T-helper 2 cell treated with Interferon-gamma antibody and Interleukin-4, amounts not matched to agents 100 ng/mL and 5 ng/mL, for 36 hours (primary cell): Measurements from ENCODE around the gene VCAN. TPM values are rescaled to one million over a fixed set of nuclear protein-coding genes. Genes with fewer than 3 reads are reported as not detected.

Experiments
- intact Hi-C: fragments of 100-400 bp; cut with micrococcal nuclease; formaldehyde crosslinking; loops from one replicate; pipeline ENCODE4 v1.15.1; 2023
- total RNA-seq: library from RNA; stranded (reverse); gene quantifications from 2 replicates; pipeline ENCODE4 v1.2.3, GENCODE V29; 2022

Gene VCAN
- total RNA-seq, 1 donor from 2014 or later: not detected

DNA sequence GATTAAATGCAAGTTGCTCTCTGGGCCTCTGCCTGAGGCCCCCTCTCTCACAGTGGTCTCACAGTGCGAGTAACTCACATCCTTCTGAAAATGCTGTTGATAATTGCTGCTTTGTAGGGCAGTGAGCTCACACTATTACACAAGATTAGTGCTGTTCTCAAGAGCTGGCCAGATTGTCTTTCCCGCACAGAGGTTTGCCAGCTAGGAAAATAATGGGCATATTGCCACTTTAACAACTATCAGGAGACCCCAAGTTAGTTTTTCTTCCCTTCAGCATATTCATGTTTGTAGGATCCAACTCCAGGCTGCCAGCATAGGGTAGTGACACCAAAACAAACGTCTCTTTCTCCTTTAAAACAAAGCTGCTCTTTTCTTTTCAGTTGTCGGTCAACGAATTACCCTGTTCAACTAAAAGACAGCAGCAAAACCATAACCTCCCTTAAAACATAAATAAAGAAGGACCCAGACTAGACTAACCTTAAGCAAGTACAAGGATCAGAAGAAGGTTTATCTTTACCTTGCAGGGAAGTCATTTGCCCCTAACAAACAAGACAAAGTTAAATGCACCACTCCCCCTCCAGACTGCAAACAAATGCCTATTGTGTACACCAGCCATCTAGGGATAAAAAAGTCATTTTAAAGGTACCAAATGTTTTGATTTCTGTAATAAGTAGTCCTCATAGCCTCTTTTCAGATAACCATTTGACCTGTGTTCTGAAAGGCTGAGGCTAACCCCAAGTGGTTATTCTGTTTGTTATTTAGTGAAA, 91.4 kb downstream of the VCAN start:
- intact Hi-C loops: loop anchor here (5.0 kb wide), 1 partner anchor 921 kb away; no protein-coding TSS in a partner anchor

DNA sequence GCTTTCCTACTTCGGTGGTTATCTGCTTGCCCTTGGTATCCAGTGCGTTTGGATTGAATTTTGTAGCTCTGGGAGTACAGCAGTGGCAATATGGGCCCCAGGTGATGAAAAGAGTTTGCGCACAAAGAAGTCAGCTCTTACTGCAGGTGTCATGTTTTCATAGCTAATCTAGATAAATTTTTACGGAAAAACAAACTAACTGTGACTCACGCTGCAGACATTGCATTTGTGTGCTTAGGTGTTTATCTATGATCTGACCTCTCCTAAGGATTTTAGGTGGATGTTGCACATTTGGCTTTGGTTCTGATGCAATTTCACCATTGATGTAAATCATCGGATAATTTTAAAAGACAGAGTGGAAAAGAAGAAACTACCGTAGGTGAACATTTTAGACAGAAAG, 92.1 kb downstream of the VCAN start:
- intact Hi-C loops: loop anchor here (1.0 to 5.0 kb wide), 3 partner anchors 921 to 1250 kb away; no protein-coding TSS in a partner anchor

DNA sequence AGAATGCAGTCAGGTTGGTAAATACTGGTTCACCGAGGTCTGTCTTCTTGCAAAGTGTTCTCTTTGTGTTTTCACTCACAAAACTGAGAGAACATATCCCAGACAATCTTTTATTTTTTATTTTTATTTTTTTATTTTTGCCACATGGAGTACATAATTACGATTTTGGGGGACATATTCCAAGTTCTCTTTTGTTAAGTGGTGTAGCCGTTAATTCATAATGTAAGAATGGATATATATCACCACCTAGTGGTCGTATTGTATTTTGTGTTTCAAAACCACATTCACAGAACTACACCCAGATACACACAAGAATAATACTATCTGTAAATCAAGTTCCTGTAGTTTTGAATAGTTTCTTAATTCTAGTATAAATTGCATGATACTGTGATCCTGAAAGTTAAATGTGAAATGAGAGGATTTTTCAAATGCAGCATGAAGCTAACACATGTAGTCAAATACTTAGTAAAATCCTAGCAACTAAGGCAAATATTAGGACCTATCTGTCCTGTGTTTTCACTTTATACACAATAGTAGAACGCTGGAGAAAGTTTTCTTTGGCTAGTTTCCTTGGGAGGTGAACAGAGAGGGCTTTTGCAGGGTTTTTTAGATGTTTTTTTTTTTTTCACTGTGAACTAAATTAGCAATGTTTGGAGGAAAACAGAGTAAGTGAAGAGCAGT, 92.7 kb downstream of the VCAN start:
- intact Hi-C loops: loop anchor here (1.0 to 5.0 kb wide), 3 partner anchors 922 to 1251 kb away; no protein-coding TSS in a partner anchor

DNA sequence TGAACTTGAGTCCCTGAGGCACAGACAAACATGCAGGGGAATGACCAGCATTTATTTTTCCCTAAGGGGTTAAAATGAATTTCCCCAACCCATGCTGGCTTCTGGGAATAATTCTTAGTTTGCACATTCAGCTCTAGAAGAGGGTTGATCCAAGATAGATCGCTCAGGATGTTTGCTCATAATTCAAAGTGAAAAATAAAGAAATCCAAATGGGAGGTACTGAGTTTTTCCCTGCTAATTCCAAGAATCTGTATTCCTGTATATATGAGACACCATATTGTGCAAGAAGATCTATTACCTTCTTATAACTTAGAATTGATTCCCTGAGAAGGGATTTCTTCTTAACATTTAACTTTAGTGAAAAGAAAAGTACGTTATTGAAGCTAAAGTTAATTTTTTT, 96.2 kb downstream of the VCAN start:
- intact Hi-C loops: no loop called here

DNA sequence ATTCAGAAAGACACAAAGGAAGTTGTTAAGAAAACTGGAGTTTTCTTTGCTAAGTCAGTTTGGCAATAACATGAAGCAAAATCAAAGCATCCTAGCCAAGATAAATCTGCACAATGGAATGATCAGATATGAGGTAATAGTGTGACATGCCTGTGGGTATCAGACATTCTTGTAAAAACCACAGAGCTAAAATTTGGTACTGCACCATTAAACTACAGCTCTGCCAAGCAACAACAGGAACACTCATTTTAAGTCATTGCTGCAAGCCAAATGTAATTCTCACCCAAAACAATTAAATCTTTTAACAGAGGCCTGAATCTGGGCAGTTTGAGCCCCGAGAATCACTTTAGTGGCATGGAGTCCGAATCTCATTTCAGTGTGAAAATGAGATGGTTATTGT, 96.6 kb downstream of the VCAN start:
- intact Hi-C loops: no loop called here

DNA sequence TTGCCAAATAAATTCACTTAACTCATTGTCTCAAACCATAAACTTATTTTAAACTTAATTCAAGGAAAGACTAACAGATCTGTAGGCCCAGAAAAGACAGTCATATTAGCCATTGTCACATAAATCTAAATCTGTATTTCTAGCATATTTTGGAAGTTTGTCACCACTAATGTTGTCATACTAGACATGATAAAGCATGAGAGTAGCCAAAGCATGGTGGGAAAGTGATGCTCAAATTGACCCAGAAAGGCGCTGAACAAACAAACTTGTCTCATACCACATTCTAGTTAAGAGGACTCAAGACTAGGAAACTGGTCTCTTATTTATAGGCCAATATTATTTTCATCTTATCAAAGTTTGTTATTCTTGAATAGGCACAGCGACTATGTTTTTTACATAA, 99.4 kb downstream of the VCAN start:
- intact Hi-C loops: no loop called here

DNA sequence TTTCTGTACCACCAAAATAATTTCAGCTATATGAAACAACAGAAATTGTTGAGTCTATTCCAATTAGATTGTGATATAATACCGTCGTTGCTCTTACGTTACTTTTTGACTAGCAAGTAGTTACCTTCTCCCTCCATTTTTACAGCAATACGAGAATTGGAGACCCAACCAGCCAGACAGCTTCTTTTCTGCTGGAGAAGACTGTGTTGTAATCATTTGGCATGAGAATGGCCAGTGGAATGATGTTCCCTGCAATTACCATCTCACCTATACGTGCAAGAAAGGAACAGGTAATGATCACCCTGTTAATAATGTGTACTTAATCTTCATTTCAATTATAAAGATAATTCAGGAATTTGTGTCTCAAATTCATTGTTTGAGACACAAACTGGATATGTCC, 100.7 kb downstream of the VCAN start:
- intact Hi-C loops: no loop called here

DNA sequence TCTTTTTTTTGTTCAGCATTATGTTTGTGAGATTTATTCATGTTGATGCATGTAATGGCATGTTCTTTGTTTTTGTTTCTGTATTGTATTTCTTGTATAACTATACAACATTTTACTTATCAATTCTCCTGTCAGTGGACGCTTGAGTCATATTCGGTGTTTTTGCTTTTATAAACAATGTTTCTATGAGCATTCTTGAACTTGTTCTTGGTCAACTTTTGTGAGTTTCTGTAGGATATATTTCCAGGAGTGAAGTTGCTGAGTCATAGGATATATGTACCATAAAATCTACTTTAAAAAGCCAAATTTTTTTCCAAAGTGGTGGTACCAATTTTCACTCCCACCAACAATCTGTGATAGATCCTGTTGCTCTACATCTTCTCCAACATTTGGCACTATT, 104.8 kb downstream of the VCAN start:
- intact Hi-C loops: no loop called here

DNA sequence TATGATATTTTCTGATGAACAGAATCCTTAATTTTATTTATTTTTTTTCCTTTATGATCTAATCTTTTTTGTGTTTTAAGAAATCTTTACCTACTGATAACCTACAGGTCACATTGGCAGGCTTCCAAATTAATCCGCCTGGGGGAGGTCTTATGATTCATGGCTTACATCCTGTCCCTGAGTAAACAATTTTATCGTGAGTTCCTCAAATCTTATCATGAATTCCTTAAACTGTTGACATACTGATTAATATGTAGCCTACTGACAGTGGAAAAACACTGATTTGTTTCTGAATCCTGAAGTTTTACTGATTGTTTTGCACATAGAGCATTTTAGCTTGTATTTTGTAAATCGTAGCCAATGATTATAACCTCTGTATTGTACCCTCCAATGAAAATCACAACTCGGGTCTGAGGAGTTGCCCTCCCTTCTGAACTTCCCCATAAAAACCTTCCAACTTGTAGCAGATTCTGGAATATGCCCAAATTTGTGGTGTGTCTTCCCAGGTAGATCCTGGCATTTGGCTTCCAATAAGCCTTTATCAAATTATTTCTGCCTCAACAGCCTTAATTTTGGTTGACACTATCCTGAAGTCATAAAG, 105.6 kb downstream of the VCAN start:
- intact Hi-C loops: no loop called here

DNA sequence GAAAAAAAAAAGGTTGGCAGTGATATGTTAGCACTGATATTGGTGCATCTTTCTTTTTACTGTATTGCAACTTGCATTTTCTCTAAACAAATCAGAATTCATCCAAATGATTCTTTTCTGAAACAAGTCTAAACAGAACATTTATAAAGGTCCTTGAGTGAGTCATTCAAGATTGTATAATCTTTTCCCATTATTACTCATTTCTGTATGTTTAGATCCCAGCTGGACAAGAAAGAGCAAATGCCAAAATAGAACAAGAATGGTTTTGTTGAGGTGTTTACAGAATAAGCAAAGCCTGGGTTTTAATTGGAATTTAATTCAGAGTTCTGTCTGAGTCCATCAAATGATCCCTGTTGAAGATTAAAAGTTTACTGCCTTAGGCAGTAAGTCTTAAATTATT, 112.3 kb downstream of the VCAN start:
- intact Hi-C loops: no loop called here

DNA sequence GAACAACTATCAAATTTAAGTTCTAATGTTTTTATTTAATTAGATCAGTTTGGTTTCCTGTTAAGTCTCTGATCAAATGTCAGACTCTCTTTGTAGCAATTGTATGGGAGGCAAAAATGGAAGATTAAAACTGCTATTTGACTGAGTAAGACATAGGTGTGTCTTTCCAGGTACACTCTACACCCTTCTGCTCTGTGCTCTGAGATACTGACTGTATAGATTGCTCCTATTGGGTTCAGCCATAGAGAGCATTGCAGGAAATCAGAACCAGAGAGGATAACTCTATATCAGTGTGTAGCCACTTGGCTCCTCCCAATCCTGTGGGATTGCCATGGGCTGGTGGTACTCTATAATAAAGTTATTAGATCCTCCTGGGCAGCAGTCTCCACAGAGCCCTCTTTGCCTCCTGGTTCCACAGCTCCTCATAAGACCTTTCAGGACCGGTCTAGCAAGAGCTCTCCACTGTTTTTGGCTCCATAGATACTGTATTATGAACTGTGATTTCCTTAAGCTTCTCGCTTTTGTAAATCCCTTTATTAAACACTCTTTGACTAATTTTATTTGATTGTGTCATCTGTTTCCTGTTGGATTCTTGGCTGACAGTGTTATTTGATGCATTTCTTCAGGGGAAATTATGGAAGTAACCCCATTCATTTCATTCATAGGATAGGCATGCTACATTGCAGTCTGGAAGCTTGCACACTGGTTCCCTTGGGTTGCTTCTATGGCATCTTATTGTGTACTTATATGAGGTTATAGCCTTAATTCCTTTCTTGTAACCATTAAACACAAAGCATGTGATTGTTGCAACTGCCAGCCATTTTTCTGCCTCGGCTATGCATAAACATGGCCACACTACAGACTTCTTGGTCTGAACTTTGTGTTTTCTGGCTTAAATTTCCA, 115.6 kb downstream of the VCAN start:
- intact Hi-C loops: no loop called here

DNA sequence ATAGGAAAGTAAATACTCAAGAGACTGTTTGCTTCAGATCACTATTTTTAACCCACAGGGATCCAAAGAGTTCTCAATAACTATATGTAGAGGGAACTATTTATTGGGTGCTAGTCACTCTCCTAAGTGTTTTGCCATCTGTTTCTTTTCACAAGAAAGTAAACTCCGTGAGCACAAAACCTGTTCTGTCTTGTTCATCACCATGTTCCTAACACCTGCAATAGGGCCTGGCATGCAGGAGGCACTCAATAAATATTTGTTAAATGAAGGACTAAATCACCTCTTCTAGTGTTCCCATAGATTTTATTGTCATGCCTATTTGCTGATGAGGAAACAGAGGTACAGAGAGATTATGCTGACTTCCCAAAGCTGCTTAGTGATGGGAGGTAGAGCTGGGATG, 118.2 kb downstream of the VCAN start:
- intact Hi-C loops: no loop called here

DNA sequence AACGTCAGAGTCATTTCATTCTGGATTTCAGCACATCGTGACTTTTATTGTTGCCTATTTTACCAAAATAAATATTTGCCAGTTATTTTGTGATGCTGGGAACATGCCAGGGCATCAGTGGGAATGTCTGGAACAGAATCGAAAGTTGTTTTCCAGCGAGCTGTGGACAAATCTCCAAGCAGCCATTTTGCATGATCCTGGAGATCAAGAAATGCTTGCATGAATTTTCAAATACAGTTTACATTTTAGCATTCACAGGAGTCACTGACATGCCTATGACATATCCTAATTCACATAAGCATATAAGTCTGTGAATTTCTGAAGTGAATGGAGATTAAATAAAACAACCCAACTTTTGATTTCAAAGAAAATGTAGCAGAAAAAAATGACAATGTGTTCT, 119.4 kb downstream of the VCAN start:
- intact Hi-C loops: no loop called here

DNA sequence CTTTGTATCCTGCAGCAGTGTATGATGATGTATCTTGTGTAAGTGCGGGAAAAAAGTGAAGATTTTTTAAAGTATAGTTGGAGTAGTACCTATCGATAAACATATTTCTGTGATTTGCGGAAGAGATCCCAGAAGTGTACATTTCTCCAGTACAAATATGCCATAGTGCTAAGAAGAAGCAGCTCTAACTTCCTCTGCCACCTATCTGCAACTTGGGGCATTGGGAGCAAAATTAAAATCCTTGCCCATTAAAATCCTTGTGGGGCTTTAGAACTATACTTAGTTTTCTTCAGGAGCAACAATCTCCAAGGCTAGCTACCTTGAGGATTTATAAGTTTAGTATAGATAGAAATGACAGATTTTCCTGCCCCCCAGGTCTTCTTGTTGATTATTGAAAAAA, 123.7 kb downstream of the VCAN start:
- intact Hi-C loops: no loop called here

DNA sequence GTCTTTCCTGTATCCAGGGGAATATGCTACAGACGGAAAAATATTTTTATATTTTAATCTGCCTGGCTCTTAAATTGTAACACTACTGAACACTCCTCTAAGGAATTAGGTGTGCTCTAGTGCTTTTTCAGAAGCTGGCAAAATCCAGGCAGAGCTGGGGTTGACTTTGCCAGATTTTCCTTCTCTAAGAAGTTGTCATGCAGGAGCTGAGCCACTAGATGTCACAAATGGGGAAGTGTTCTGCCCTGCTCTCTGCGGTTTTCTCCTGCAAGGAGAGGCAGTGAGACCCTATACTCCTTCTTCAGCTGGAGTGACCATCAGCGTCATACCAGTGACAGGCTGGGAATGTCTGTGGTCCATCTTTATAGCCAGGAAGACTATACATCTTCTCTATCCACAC, 136.6 kb downstream of the VCAN start:
- intact Hi-C loops: no loop called here

DNA sequence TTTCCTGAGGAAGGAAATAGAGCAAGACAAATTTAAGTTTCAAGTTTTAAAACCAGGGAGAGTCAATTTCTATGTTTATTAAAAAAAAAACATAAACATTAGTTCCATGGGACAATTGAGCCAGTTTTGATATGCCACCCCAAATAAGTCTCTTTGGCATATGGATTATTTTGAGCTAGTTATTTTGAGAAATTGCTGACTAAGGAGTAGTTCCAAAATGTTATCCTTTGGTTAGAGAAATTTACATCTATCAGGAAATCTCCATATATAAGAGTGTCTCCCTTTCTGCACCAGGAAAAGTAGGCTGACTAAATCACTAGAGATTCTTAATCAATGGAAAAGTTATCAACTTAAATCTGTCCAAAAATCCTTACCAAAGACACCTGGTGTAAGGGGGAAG, 143.3 kb downstream of the VCAN start:
- intact Hi-C loops: no loop called here

DNA sequence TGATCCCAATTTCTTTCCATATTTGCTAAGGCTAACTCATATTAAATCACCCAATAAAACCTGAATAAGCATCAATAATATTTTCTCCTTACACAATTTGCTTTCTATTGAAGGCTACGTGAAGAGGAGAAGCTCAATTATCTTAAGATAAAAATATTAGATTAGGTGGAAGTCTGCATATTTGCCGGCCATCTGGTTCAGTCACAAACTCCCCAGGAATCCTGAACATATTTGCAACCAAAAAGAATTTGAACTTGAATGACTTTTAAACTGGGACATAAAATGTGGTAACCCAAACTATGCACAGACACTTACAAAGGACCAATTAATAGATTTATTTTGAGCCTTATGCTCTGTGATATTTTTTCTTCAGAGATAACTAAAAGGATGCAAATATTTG, 156.8 kb downstream of the VCAN start:
- intact Hi-C loops: no loop called here
